ENCODE data around the gene SMURF1.

Gene SMURF1

GRCh38 chr7:99142727-99143520 is 984 bp downstream of the SMURF1 start:
- DNase-seq (ENCODE audit: low read depth, low spot score), result peak; percentile 91
- peak overlapping the region; percentile 98 for H3K27ac ChIP-seq

DNA sequence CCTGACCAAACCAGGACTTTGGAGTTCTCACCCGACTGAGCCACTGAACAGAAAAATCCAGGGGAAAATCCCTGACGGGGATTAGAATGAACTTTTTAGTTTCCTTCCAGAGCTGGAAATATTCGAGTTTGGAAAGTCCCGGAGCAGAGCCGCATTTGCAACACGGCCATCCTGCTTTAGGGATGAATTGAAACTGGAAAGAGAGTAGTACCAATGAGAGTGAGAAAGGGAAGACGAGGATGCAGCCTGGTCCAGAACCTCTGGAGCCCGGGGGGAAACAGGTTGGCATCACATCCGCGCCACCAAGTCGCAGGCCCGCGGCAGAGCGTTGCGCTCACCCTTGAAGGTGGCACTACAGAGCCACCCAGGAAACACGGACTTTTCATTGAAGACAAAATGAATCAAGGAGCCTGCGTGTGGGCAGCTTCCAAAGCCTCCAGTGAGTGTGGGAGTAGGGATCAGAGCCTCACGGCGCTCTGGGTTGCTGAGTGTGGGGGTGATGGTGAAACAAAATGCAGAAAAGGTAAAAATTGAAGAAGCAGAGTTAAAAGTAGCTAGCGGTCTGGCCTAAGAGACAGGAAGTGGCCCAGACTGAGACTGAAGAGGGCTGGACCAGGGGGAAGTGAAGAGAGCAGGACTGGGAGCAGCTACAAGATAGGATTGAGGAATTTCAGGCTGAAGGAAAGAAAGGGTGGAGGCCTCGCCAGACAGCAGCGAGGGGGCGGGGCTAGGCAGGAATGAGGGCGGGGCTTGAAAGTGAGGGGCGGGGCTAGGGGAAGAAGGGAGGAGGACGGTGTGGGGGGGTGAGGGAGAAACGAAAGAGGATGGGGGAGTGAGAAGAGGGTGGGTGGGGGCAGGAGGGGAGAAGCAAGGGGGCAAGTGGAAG is 1.8 kb downstream of the SMURF1 start:
- H3K27ac ChIP-seq, result peak overlapping the region; percentile 98
- no peak for DNase-seq (ENCODE audit: low read depth, low spot score)

- H3K27ac ChIP-seq, result peak overlapping the region; percentile 98
These were observed 2.6 kb downstream of the SMURF1 start for GRCh38 chr7:99141334-99141733.

DNA sequence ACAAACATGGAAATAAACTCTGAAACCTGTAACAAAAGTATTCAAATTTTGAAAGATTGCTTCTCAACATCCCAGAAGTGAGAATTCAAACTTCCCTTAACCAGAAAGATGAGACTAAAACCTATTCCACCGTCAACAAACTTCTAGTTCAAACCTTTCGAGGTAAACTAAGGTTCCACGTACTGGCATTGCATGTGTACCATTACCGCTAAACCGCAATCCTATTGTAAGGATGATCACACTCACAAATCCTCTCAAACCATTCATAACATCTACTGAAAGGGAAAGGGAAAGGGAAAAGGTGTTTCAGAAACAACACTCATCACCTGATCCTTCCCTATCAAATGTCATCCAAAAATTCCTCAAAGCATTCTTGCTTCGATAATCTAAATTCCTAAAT is 3.1 kb downstream of the SMURF1 start:
- H3K27ac ChIP-seq, result peak overlapping the region; percentile 98
- DNase-seq (ENCODE audit: low read depth, low spot score), result no peak

More at GRCh38 chr7:99141334-99141733, 2.6 kb downstream of the SMURF1 start:
- no peak for DNase-seq (ENCODE audit: low read depth, low spot score)

GRCh38 chr7:99139036-99139435 is 4.9 kb downstream of the SMURF1 start:
- no peak for DNase-seq (ENCODE audit: low read depth, low spot score)
- peak overlapping the region; percentile 98 for H3K27ac ChIP-seq

GRCh38 chr7:99137411-99138180 is 6.3 kb downstream of the SMURF1 start:
- H3K27ac ChIP-seq, result peak overlapping the region; percentile 98
- no peak for DNase-seq (ENCODE audit: low read depth, low spot score)

DNA sequence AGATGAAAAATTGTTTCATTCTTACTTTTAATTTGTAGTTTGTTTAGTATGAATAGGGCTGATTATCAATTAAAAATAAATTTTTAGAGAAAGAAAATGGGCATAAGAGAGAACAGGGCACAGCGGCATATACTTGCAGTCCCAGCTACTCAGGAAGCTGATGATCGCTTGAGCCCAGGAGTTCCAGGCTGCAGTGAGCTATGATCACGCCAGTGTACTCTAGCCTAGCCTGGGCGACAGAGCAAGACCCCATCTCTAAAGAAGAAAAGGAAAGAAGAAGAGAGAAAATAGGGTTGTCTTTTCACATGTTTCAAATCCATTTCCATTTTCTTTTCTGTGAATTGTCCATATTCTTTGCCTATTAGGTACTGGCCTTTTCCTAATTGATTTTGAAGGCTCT is 8.0 kb downstream of the SMURF1 start:
- no peak for DNase-seq (ENCODE audit: low read depth, low spot score)
- H3K27ac ChIP-seq, result peak overlapping the region; percentile 98

DNA sequence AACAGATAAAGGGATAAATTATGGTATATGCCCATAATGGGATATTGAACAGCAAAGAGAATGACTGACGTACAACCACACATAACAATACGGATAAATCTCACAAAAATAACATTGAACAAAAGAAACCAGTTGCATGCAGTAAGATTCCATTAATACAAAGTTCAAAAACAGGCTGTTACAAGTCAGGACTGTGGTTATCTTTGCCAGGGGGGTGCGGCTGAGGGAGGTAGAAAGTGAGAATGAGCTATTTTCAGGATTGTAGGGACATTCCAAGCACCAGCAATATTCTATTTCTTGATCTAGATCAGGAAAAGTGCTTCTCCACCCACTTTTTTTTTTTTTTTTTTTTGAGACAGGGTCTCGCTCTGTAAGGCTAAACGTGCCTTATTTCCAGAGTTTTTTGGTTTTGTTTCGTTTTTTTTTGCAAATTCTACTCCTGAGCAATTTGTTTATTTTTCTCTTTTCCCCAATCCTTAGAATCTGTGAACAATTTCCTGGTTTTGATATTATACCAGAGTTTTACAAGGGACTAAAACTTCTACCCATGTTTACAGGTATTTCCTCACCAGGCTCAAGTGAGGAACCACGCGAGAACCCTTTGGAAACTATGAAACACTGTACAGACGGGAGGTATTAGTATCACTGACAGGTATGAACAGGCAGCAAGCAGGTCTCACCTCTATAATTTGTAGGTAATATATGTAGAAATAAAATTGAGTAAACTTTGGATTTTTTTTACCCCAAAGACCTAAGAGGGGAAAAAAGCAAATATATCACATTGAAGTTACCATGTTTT is 9.9 kb downstream of the SMURF1 start:
- peak overlapping the region; percentile 98 for H3K27ac ChIP-seq
- DNase-seq (ENCODE audit: low read depth, low spot score), result no peak

- H3K27ac ChIP-seq, result peak overlapping the region; percentile 98
- DNase-seq (ENCODE audit: low read depth, low spot score), result no peak
These were observed 11.2 kb downstream of the SMURF1 start for GRCh38 chr7:99132595-99133321.

DNA sequence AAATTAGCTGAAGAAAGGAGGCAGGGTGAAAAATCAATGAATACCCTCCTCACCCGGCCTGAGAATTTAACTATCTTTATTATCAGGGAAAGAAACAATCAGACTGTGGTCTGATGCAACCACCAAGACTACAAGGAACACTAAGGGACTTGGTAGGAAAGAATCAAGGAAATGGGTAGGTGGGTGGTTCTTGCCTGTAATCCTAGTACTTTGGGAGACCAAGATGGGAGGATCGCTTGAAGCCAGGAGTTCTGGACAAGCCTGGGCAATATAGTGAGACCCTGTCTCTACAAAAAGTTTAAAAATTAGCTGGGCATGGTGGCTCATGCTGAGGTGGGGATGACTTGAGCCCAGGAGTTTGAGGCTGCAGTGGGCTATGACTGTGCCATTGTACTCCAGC is 12.6 kb downstream of the SMURF1 start:
- peak overlapping the region; percentile 18 for H3K27ac ChIP-seq

GRCh38 chr7:99129536-99129935 is 14.4 kb downstream of the SMURF1 start:
- H3K27ac ChIP-seq, result peak overlapping the region; percentile 45
- no peak for DNase-seq (ENCODE audit: low read depth, low spot score)

More for the DNA sequence above, 12.6 kb downstream of the SMURF1 start:
- DNase-seq (ENCODE audit: low read depth, low spot score), result no peak

- DNase-seq (ENCODE audit: low read depth, low spot score), result no peak
- peak overlapping the region; percentile 45 for H3K27ac ChIP-seq
These were observed 14.9 kb downstream of the SMURF1 start for GRCh38 chr7:99129001-99129400.

DNA sequence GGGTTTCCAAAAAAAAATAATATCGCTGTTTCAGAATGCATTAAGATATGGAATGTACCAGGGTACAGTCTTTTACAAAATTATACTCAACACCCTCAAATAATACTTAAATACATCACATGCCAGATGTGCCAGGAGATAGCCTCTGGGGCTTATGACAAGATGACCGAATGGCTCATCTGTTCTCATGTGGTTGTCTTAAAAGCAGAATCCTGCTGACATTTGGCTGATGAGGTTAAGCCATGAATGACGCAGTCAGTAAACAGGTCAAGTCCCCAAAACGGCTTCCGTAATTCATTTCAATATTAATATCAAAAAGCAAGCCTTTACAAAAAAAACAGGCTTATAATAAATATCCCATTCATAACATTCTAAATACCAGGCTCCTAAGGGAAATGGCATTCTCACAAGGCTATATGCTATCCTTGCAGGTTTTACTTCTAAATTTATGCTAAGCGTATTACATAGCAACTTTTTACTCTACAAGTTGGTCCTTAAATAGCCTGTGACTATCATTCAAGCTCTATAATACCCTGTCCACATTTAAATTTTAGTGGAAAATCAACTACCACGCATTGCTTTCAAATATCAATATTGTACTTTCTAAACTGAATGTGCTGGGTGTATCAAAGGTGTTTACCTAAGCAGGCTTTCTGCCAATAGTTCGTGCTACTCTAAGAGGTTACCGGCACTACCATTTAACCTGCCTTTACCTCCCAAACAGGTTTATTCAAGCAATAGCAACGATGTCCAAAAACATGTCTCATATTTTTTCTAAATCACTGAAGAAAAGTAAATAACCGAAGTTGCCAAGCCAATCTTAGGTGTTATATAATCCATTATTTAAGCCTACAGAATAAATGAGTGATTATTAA is 15.6 kb downstream of the SMURF1 start:
- peak overlapping the region; percentile 45 for H3K27ac ChIP-seq
- DNase-seq (ENCODE audit: low read depth, low spot score), result no peak

DNA sequence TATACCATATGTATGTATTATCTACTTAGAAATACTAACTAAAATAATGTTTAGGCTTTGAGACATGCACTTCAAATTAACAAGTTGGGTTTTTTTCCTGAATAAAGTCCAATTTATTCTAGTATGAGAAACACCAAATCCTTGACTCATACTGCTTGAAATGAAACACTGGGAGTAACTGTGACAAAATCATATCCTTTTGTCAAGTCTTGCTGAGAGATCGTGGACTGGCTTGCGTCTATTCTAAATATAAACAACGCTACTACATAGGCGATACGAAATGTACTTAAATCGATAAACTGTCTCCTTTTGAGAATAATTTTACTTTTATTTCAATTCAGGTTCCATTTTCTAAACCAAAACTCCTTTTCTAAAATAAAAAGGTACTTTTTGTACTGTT is 16.3 kb downstream of the SMURF1 start:
- peak overlapping the region; percentile 45 for H3K27ac ChIP-seq
- no peak for DNase-seq (ENCODE audit: low read depth, low spot score)

GRCh38 chr7:99126921-99127553 is 16.9 kb downstream of the SMURF1 start:
- DNase-seq (ENCODE audit: low read depth, low spot score), result no peak
- H3K27ac ChIP-seq, result peak overlapping the region; percentile 45

DNA sequence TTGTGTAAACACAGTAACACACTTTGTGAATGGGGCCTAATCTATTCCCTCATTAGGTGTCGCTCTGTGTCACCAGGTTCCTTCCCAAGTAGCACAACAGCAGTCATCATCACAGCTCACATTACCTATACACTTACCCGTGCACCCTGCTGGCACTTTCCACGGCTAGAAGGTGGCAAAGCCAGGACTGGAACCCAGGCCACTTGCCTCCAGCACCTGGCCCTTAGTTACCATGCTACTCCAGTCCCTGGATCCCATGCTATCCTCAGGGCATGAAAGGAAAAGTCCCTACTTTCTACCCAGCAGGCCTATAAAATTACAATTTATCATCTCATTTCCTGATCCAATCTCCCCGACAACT is 18.4 kb downstream of the SMURF1 start:
- peak overlapping the region; percentile 77 for H3K27ac ChIP-seq
- no peak for DNase-seq (ENCODE audit: low read depth, low spot score)

- no peak for DNase-seq (ENCODE audit: low read depth, low spot score)
- peak overlapping the region; percentile 77 for H3K27ac ChIP-seq
These were observed 19.0 kb downstream of the SMURF1 start for GRCh38 chr7:99124751-99125504.

Measured in epithelial cell of prostate (primary cell).